ENCODE results near the gene S100A8. TPM values are rescaled to one million over a fixed set of nuclear protein-coding genes. Genes with fewer than 3 reads are reported as not detected.

Gene S100A8
- total RNA-seq, 1 experiment from 2014 or later = not detected

DNA sequence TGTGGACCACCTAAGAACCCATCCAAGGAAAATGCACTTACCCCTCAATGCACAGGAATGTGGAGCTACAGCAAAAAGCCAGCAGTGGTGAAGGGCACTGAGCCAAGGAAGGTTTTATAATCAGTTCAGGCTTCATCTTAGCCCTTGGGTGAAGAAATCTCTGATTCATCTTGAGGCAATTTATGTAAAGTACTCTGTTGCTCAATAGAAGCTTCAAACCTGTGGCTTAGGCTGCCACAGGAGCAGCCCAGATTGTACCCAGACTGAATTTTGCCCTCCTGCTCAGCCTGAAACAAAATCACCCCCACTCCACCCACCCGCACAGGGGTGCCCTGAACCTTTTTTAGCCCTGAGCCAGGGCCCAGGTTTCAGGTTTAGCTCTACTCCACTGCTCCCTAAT, 15.4 kb downstream of the S100A8 start, which contains the start of gene S100A12:
Gene S100A12 (minus strand): TSS at position 111 of the 400 bp plus-strand sequence. CDS start 1,029 bp downstream, outside the sequence.
- H3K4me1 ChIP-seq (ENCODE audit: low read length) = no peaks in the 10 kb centered on the region
- H3K9ac ChIP-seq (ENCODE audit: low read length) = no peak within 1 kb of the TSS
- DNase-seq = no peak
- no peak within 1 kb of the TSS for H3K27ac ChIP-seq (ENCODE audit: low read length)
- H3K9me2 ChIP-seq (replicated peaks; ENCODE audit: insufficient read depth, low read length) = no peaks in the 10 kb centered on the region
- H3K27me3 ChIP-seq (ENCODE audit: low read length) = no peaks in the 10 kb centered on the region
- H3K9me3 ChIP-seq (ENCODE audit: low read length) = no peaks in the 10 kb centered on the region
- no peaks in the 10 kb centered on the region for H3K79me2 ChIP-seq (ENCODE audit: low read length)
- no peaks in the 10 kb centered on the region for H3K36me3 ChIP-seq (ENCODE audit: insufficient read depth, low read length)
- no peak within 1 kb of the TSS for H2AFZ ChIP-seq (ENCODE audit: low read length)
- H3K4me2 ChIP-seq (ENCODE audit: low read depth, low read length, poor library complexity, severe bottlenecking) = no peak within 1 kb of the TSS
- no peak within 1 kb of the TSS for H3K4me3 ChIP-seq (ENCODE audit: low read length)
- no peaks in the 10 kb centered on the region for H4K20me1 ChIP-seq (ENCODE audit: insufficient read depth, low read depth, low read length)

DNA sequence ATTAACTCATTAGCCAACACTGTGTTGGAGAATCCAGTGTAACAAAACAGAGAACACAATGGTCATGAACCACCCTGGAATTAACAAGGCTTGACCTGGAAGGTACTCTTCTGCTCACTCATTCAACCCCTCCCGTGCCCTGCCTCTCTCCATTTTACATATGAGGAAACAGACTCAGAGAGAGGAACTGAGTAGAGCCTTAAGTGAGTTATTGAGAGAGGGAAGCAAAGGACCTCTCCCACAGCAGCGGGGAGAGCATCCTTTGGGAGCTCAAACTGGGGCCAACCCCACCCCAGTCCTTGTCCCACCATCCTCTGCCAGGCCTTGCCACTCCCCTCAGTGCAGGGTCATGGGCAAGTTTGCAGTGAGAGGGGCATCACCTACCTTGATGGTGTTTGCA, 16.8 kb downstream of the S100A8 start:
- H3K4me2 ChIP-seq (ENCODE audit: low read depth, low read length, poor library complexity, severe bottlenecking) = no peak overlapping the region
- no peaks in the 10 kb centered on the region for H3K9me2 ChIP-seq (replicated peaks; ENCODE audit: insufficient read depth, low read length)
- H4K20me1 ChIP-seq (ENCODE audit: insufficient read depth, low read depth, low read length) = no peaks in the 10 kb centered on the region
- H3K9ac ChIP-seq (ENCODE audit: low read length) = no peak overlapping the region
- no peaks in the 10 kb centered on the region for H3K79me2 ChIP-seq (ENCODE audit: low read length)
- H3K4me3 ChIP-seq (ENCODE audit: low read length) = no peak overlapping the region
- H3K27me3 ChIP-seq (ENCODE audit: low read length) = no peaks in the 10 kb centered on the region
- no peak overlapping the region for H3K27ac ChIP-seq (ENCODE audit: low read length)
- no peaks in the 10 kb centered on the region for H3K36me3 ChIP-seq (ENCODE audit: insufficient read depth, low read length)
- H2AFZ ChIP-seq (ENCODE audit: low read length) = no peak overlapping the region
- no peak for DNase-seq
- no peaks in the 10 kb centered on the region for H3K9me3 ChIP-seq (ENCODE audit: low read length)
- H3K4me1 ChIP-seq (ENCODE audit: low read length) = no peaks in the 10 kb centered on the region

DNA sequence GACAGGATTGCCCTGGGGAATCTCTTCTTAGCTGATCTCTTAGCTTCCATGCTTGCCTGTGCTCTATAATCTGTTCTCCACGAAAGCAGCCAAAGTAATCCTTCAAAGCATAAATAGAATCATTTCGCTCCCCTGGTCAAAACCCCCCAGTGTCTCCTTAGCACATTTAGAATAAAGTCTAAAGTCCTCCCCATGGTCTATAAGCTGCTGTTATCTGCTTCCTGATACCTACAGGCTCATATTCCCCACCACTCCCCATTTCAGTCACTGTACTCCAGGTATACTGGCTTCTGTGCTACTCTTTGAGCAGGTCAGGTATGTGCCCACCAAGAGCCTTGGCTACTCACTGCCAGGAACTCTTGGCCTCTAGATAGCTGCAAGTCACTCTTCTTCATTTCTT, 18.3 kb downstream of the S100A8 start:
- no peak overlapping the region for H3K9ac ChIP-seq (ENCODE audit: low read length)
- H3K4me3 ChIP-seq (ENCODE audit: low read length) = no peak overlapping the region
- H3K4me1 ChIP-seq (ENCODE audit: low read length) = no peaks in the 10 kb centered on the region
- no peaks in the 10 kb centered on the region for H3K36me3 ChIP-seq (ENCODE audit: insufficient read depth, low read length)
- no peaks in the 10 kb centered on the region for H3K79me2 ChIP-seq (ENCODE audit: low read length)
- H3K27me3 ChIP-seq (ENCODE audit: low read length) = no peaks in the 10 kb centered on the region
- no peak overlapping the region for H3K27ac ChIP-seq (ENCODE audit: low read length)
- no peaks in the 10 kb centered on the region for H3K9me3 ChIP-seq (ENCODE audit: low read length)
- no peak overlapping the region for H3K4me2 ChIP-seq (ENCODE audit: low read depth, low read length, poor library complexity, severe bottlenecking)
- H3K9me2 ChIP-seq (replicated peaks; ENCODE audit: insufficient read depth, low read length) = no peaks in the 10 kb centered on the region
- no peak overlapping the region for H2AFZ ChIP-seq (ENCODE audit: low read length)
- H4K20me1 ChIP-seq (ENCODE audit: insufficient read depth, low read depth, low read length) = no peaks in the 10 kb centered on the region
- DNase-seq = no peak

DNA sequence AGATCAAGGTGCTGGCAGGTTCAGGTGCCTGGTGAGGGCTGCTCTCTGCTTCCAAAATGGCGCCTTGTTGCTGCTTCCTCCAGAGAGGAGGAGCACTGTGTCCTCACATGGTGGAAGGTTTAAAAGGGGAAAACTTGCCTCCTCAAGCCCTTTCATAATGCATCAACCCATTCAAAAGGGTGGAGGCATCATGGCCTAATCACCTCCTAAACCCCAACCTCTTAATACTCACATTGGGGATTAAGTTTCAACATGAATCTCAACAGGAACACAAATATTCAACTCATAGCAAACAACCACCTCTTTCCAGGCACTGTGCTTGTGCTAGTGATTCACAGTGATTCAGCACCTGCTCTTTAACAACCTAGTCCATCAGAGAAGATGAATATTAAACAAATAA, 19.6 kb downstream of the S100A8 start:
- H2AFZ ChIP-seq (ENCODE audit: low read length) = no peak overlapping the region
- H3K4me3 ChIP-seq (ENCODE audit: low read length) = no peak overlapping the region
- H3K4me2 ChIP-seq (ENCODE audit: low read depth, low read length, poor library complexity, severe bottlenecking) = no peak overlapping the region
- H3K27me3 ChIP-seq (ENCODE audit: low read length) = no peaks in the 10 kb centered on the region
- no peak overlapping the region for H3K9ac ChIP-seq (ENCODE audit: low read length)
- no peaks in the 10 kb centered on the region for H3K79me2 ChIP-seq (ENCODE audit: low read length)
- H3K36me3 ChIP-seq (ENCODE audit: insufficient read depth, low read length) = no peaks in the 10 kb centered on the region
- no peak overlapping the region for H3K27ac ChIP-seq (ENCODE audit: low read length)
- H3K9me3 ChIP-seq (ENCODE audit: low read length) = no peaks in the 10 kb centered on the region
- DNase-seq = no peak
- no peaks in the 10 kb centered on the region for H4K20me1 ChIP-seq (ENCODE audit: insufficient read depth, low read depth, low read length)
- no peaks in the 10 kb centered on the region for H3K4me1 ChIP-seq (ENCODE audit: low read length)
- H3K9me2 ChIP-seq (replicated peaks; ENCODE audit: insufficient read depth, low read length) = no peaks in the 10 kb centered on the region

DNA sequence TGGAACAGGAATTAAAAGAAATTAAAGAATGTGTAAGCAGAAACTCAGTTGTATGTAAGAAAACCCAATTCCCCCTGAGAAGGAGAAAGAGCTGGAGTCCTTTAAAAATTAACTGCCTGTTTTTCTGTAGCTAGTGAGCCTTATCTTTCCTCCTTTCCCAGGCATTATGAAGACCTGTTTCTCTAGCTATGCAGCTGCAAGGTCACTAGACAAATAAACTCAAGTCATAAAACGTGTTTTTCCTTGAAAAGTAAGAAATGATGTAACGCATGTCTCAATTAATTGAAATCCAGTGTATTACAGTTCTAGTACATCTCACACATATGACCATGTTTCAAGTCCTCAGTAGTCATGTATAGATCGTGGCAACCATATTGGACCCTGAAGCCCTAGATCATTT, 20.7 kb downstream of the S100A8 start:
- no peaks in the 10 kb centered on the region for H3K79me2 ChIP-seq (ENCODE audit: low read length)
- no peaks in the 10 kb centered on the region for H3K36me3 ChIP-seq (ENCODE audit: insufficient read depth, low read length)
- no peaks in the 10 kb centered on the region for H3K9me3 ChIP-seq (ENCODE audit: low read length)
- DNase-seq = no peak
- no peak overlapping the region for H2AFZ ChIP-seq (ENCODE audit: low read length)
- no peaks in the 10 kb centered on the region for H3K27me3 ChIP-seq (ENCODE audit: low read length)
- H3K27ac ChIP-seq (ENCODE audit: low read length) = no peak overlapping the region
- H3K9me2 ChIP-seq (replicated peaks; ENCODE audit: insufficient read depth, low read length) = no peaks in the 10 kb centered on the region
- H3K4me1 ChIP-seq (ENCODE audit: low read length) = no peaks in the 10 kb centered on the region
- no peak overlapping the region for H3K4me2 ChIP-seq (ENCODE audit: low read depth, low read length, poor library complexity, severe bottlenecking)
- no peak overlapping the region for H3K4me3 ChIP-seq (ENCODE audit: low read length)
- H4K20me1 ChIP-seq (ENCODE audit: insufficient read depth, low read depth, low read length) = no peaks in the 10 kb centered on the region
- no peak overlapping the region for H3K9ac ChIP-seq (ENCODE audit: low read length)

DNA sequence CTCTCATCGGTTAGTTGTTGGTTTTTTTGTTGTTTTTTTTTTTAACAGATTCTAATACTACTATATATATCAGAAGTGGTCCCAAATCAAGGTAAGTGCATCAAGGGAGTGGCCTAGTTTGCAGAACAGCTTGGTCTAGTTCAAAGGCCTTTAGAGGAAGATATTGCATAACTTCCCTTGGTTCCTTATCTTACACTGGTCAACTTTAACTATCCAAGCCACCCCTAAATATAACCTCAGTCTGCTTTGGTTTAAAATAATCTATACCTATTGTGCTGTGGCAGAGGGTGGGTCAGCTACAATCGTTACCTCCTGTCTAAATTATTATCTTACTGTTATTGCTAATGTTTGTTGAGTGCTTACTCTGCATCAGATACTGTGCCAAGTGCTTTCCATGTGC, 22.4 kb downstream of the S100A8 start:
- no peak overlapping the region for H3K27ac ChIP-seq (ENCODE audit: low read length)
- no peaks in the 10 kb centered on the region for H3K9me2 ChIP-seq (replicated peaks; ENCODE audit: insufficient read depth, low read length)
- H3K9ac ChIP-seq (ENCODE audit: low read length) = no peak overlapping the region
- no peaks in the 10 kb centered on the region for H3K27me3 ChIP-seq (ENCODE audit: low read length)
- DNase-seq = no peak
- no peak overlapping the region for H3K4me2 ChIP-seq (ENCODE audit: low read depth, low read length, poor library complexity, severe bottlenecking)
- no peak overlapping the region for H3K4me3 ChIP-seq (ENCODE audit: low read length)
- H3K36me3 ChIP-seq (ENCODE audit: insufficient read depth, low read length) = no peaks in the 10 kb centered on the region
- no peaks in the 10 kb centered on the region for H3K4me1 ChIP-seq (ENCODE audit: low read length)
- H3K79me2 ChIP-seq (ENCODE audit: low read length) = no peaks in the 10 kb centered on the region
- no peaks in the 10 kb centered on the region for H4K20me1 ChIP-seq (ENCODE audit: insufficient read depth, low read depth, low read length)
- H2AFZ ChIP-seq (ENCODE audit: low read length) = no peak overlapping the region
- no peaks in the 10 kb centered on the region for H3K9me3 ChIP-seq (ENCODE audit: low read length)

DNA sequence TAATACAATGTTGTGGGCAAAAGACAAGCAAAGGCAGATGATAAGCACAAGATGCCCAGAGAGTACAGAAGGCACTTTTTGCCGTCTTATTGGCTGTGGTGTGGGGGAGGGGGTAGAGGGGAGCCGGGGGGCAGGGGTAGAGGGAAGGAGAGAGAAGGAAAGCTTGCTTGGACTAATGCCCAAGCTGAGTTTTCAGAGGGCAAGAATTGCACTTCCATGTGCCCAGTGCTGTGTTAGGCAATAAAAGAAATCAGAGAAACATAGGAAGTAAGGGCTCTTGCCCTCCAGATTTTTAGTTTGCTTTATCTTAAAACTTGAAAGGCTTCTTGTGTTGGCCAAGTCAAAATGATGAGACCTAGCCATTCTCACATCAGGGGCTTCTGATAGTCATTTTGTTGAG, 23.8 kb downstream of the S100A8 start:
- H3K9ac ChIP-seq (ENCODE audit: low read length) = no peak overlapping the region
- no peaks in the 10 kb centered on the region for H3K79me2 ChIP-seq (ENCODE audit: low read length)
- no peaks in the 10 kb centered on the region for H3K27me3 ChIP-seq (ENCODE audit: low read length)
- no peak overlapping the region for H3K27ac ChIP-seq (ENCODE audit: low read length)
- H3K4me1 ChIP-seq (ENCODE audit: low read length) = no peaks in the 10 kb centered on the region
- H3K36me3 ChIP-seq (ENCODE audit: insufficient read depth, low read length) = no peaks in the 10 kb centered on the region
- H4K20me1 ChIP-seq (ENCODE audit: insufficient read depth, low read depth, low read length) = no peaks in the 10 kb centered on the region
- no peak overlapping the region for H3K4me2 ChIP-seq (ENCODE audit: low read depth, low read length, poor library complexity, severe bottlenecking)
- no peak overlapping the region for H2AFZ ChIP-seq (ENCODE audit: low read length)
- no peaks in the 10 kb centered on the region for H3K9me3 ChIP-seq (ENCODE audit: low read length)
- no peaks in the 10 kb centered on the region for H3K9me2 ChIP-seq (replicated peaks; ENCODE audit: insufficient read depth, low read length)
- no peak overlapping the region for H3K4me3 ChIP-seq (ENCODE audit: low read length)
- DNase-seq = no peak

DNA sequence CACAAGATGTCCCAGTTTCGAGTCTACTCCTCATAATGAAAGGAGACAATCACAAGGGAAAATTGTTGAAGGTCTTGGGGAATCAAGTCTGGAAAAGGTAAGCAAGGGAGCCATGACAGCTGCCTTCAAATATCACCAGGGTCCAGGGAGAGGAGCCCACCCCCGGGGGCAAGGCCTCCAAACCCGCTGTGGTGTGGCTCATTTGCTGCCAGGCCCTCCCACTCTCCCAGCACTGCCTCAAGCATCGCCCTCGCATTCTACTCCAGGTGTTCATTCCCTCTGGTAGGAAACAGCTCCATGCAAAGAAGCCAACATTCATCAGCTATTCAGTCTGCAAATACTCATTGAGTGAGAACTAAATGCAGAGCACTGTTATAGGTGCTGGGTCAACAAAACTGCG, 24.6 kb downstream of the S100A8 start:
- no peaks in the 10 kb centered on the region for H3K27me3 ChIP-seq (ENCODE audit: low read length)
- H3K9ac ChIP-seq (ENCODE audit: low read length) = no peak overlapping the region
- no peak overlapping the region for H2AFZ ChIP-seq (ENCODE audit: low read length)
- H3K27ac ChIP-seq (ENCODE audit: low read length) = no peak overlapping the region
- no peak overlapping the region for H3K4me3 ChIP-seq (ENCODE audit: low read length)
- no peak overlapping the region for H3K4me2 ChIP-seq (ENCODE audit: low read depth, low read length, poor library complexity, severe bottlenecking)
- no peaks in the 10 kb centered on the region for H3K9me3 ChIP-seq (ENCODE audit: low read length)
- no peaks in the 10 kb centered on the region for H3K4me1 ChIP-seq (ENCODE audit: low read length)
- H4K20me1 ChIP-seq (ENCODE audit: insufficient read depth, low read depth, low read length) = no peaks in the 10 kb centered on the region
- no peaks in the 10 kb centered on the region for H3K79me2 ChIP-seq (ENCODE audit: low read length)
- no peak for DNase-seq
- H3K9me2 ChIP-seq (replicated peaks; ENCODE audit: insufficient read depth, low read length) = no peaks in the 10 kb centered on the region
- H3K36me3 ChIP-seq (ENCODE audit: insufficient read depth, low read length) = no peaks in the 10 kb centered on the region

DNA sequence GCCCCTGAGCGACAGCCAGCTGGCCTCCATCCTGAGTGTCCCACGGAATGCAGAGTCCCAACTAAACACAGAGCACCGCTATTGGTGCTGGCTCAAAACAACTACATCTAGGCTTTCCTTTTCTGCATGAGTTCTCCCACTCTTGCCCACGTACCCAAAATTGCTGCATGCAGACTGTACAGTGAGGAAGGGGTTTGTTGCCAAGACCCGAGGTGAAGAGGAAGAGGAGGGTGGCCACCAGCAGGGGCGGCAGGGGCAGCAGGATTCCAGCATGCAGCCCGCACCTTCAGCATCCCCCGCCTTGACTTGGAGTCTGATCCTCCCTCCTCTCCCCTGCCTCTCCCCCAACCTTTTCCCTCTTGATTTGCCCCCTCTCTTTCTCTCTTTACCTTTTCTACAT, 25.2 kb downstream of the S100A8 start:
- Histone ChIP-seq H3K27ac (ENCODE audit: low read length) (no peak overlapping the region), H3K79me2 (ENCODE audit: low read length) (no peaks in the 10 kb centered on the region), H4K20me1 (ENCODE audit: insufficient read depth, low read depth, low read length) (no peaks in the 10 kb centered on the region), H3K36me3 (ENCODE audit: insufficient read depth, low read length) (no peaks in the 10 kb centered on the region), H3K9me2 (replicated peaks; ENCODE audit: insufficient read depth, low read length) (no peaks in the 10 kb centered on the region), H2AFZ (ENCODE audit: low read length) (no peak overlapping the region), H3K27me3 (ENCODE audit: low read length) (no peaks in the 10 kb centered on the region), H3K4me2 (ENCODE audit: low read depth, low read length, poor library complexity, severe bottlenecking) (no peak overlapping the region), H3K9ac (ENCODE audit: low read length) (no peak overlapping the region), H3K4me3 (ENCODE audit: low read length) (no peak overlapping the region), H3K4me1 (ENCODE audit: low read length) (no peaks in the 10 kb centered on the region), H3K9me3 (ENCODE audit: low read length) (no peaks in the 10 kb centered on the region)
- DNase-seq = no peak

All from Karpas-422 (cell line).